ENCODE measurements around the gene KMT2A. TPM values are rescaled to one million over a fixed set of nuclear protein-coding genes. Genes with fewer than 3 reads are reported as not detected.

The KMT2A gene
- total and polyA plus RNA-seq, 2 donors (not counting 3 experiments of a cell fraction or from before 2014, with no cell fraction given) = 23.5 to 63.9 TPM

DNA sequence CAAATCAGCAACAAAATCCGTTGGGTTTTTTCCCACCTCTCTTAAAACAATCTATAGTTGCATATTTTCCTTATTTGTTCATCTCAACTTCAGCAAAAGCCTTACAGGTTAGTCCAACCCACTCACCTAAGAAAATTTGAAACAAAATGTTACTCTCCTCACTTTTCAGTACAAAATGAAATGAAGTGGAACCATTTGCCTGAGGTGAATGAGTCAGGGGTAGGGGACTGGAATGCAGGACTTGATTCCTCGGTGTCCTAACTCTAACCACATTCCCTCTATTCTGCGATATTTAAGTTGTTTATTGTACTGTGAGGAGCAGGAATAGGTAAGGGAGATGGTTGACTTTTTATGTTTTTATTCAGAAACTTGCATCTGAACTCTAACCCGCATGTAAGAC, 18.5 kb upstream of the KMT2A start:
- Histone ChIP-seq H3K27me3 (ENCODE audit: control insufficient read depth in 2 of 2, insufficient read depth in 2 of 2, low read length in 2 of 2) (no peaks in the 10 kb centered on the region), H3K4me2 (ENCODE audit: insufficient read depth, low read length) (no peak overlapping the region), H3K9me1 (replicated peaks; ENCODE audit: control insufficient read depth, extremely low read depth, insufficient read depth, low read length) (peaks cover 2% of the 10 kb centered on the region), H3K79me2 (ENCODE audit: control insufficient read depth, insufficient read depth, low read length) (no peaks in the 10 kb centered on the region), H4K20me1 (replicated peaks; ENCODE audit: control insufficient read depth, extremely low read depth, insufficient read depth, low read length) (no peaks in the 10 kb centered on the region), H3K36me3 (ENCODE audit: control insufficient read depth in 2 of 2, extremely low read depth in 1 of 2, insufficient read depth in 2 of 2, low read length in 2 of 2) (no peaks in the 10 kb centered on the region), H3K4me1 (ENCODE audit: control insufficient read depth, extremely low read depth, insufficient read depth, low read length) (peaks cover 13% of the 10 kb centered on the region), H3K4me3 (replicated peaks in 1 of 3; ENCODE audit: insufficient read depth in 1 of 3, low read depth in 1 of 3, low read length in 3 of 3) (no peak overlapping the region), H3K9ac (replicated peaks; ENCODE audit: extremely low read depth, insufficient read depth, low read length) (no peak overlapping the region), H3K27ac (ENCODE audit: insufficient read depth, low read depth, low read length) (no peak overlapping the region), H3K9me3 (replicated peaks; ENCODE audit: control insufficient read depth, insufficient read depth, low read length) (no peaks in the 10 kb centered on the region), H2AFZ (ENCODE audit: low read depth, low read length) (no peak overlapping the region)
- no peak for TF ChIP-seq MYC (IDR thresholded peaks at IDR 0.05; ENCODE audit: low read depth, low read length)
- TF ChIP-seq, protein P1, sequence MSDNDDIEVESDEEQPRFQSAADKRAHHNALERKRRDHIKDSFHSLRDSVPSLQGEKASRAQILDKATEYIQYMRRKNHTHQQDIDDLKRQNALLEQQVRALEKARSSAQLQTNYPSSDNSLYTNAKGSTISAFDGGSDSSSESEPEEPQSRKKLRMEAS (IDR thresholded peaks at IDR 0.05; ENCODE audit: insufficient read depth, insufficient read length) = no peak
- no peak for TF ChIP-seq JUN (IDR thresholded peaks at IDR 0.05; ENCODE audit: borderline replicate concordance, insufficient read depth, insufficient read length, low read depth)
- TF ChIP-seq GATA2 (IDR thresholded peaks at IDR 0.05; ENCODE audit: insufficient read depth, insufficient read length, low read depth, low read length) = no peak
- FAIRE-seq (no peak), DNase-seq (ENCODE audit: low read depth, low spot score) (no peak)
- ChIA-PET CTCF (interaction anchor here (2.3 kb wide), 1 partner anchor 11 kb away, joined by 5 read pairs; no protein-coding TSS in a partner anchor), POLR2A (no interaction called here)
- intact Hi-C loops (cut with micrococcal nuclease) (loop anchor here (5.0 kb wide), 1 partner anchor 70 kb away; no protein-coding TSS in a partner anchor), dilution Hi-C loops (cut with MboI; ENCODE audit: extremely low pct_ligation_motif_present, low sequenced_read_pairs) (no loop called here)
- no TSS peak for BruUV-seq (replicated peaks)

DNA sequence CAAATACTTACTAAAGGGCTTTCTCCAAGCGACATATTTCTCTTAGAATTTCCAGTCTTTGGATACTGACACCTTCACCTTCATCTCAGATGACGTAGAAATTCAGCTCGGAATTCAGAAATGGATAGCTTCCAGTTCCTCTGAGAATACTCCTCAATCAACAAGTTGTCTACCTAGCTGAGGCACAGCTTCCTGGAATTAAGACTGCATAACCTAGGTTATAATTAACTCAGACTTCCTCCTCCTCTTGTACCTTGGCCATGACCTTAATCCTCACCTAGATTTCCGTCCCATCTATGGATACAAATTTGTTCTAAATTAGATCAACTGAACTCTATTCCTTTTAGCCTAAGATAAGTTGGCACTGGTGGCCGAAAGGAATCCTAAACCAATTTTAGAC, 17.5 kb upstream of the KMT2A start:
- ChIA-PET CTCF (interaction anchor here (2.3 kb wide), 1 partner anchor 12 kb away, joined by 5 read pairs; no protein-coding TSS in a partner anchor), POLR2A (no interaction called here)
- no peak overlapping the region for H3K27ac ChIP-seq (ENCODE audit: insufficient read depth, low read depth, low read length)
- dilution Hi-C loops (cut with MboI; ENCODE audit: extremely low pct_ligation_motif_present, low sequenced_read_pairs) = no loop called here
- TF ChIP-seq, protein P2, sequence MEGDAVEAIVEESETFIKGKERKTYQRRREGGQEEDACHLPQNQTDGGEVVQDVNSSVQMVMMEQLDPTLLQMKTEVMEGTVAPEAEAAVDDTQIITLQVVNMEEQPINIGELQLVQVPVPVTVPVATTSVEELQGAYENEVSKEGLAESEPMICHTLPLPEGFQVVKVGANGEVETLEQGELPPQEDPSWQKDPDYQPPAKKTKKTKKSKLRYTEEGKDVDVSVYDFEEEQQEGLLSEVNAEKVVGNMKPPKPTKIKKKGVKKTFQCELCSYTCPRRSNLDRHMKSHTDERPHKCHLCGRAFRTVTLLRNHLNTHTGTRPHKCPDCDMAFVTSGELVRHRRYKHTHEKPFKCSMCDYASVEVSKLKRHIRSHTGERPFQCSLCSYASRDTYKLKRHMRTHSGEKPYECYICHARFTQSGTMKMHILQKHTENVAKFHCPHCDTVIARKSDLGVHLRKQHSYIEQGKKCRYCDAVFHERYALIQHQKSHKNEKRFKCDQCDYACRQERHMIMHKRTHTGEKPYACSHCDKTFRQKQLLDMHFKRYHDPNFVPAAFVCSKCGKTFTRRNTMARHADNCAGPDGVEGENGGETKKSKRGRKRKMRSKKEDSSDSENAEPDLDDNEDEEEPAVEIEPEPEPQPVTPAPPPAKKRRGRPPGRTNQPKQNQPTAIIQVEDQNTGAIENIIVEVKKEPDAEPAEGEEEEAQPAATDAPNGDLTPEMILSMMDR (IDR thresholded peaks at IDR 0.05; ENCODE audit: extremely low read depth in 1 of 2, insufficient read depth in 1 of 2, low read depth in 1 of 2, low read length in 2 of 2) = no peak
- TF ChIP-seq POLR2AphosphoS5 (IDR thresholded peaks at IDR 0.05; ENCODE audit: insufficient read depth, low read depth, low read length) (no peak), POLR2A (IDR thresholded peaks at IDR 0.05; ENCODE audit: low read depth, low read length) (no peak), FOS (IDR thresholded peaks at IDR 0.05; ENCODE audit: borderline replicate concordance, insufficient read depth, low read length) (no peak), GATA2 (IDR thresholded peaks at IDR 0.05; ENCODE audit: insufficient read depth, insufficient read length, low read depth, low read length) (no peak), JUN (IDR thresholded peaks at IDR 0.05; ENCODE audit: borderline replicate concordance, insufficient read depth, insufficient read length, low read depth) (no peak), EZH2 (IDR thresholded peaks at IDR 0.05; ENCODE audit: borderline replicate concordance, low read depth, low read length, severe bottlenecking) (no peak), MYC (IDR thresholded peaks at IDR 0.05; ENCODE audit: low read depth, low read length) (no peak)
- TF ChIP-seq, protein P1 (IDR thresholded peaks at IDR 0.05; ENCODE audit: insufficient read depth, insufficient read length) = no peak
- no peaks in the 10 kb centered on the region for H3K27me3 ChIP-seq (ENCODE audit: control insufficient read depth in 2 of 2, insufficient read depth in 2 of 2, low read length in 2 of 2)
- DNase-seq (ENCODE audit: low read depth, low spot score) (no peak), FAIRE-seq (no peak)
- H3K9me1 ChIP-seq (replicated peaks; ENCODE audit: control insufficient read depth, extremely low read depth, insufficient read depth, low read length) = peaks cover 2% of the 10 kb centered on the region
- H3K9me3 ChIP-seq (replicated peaks; ENCODE audit: control insufficient read depth, insufficient read depth, low read length) = no peaks in the 10 kb centered on the region
- no peak overlapping the region for H3K4me2 ChIP-seq (ENCODE audit: insufficient read depth, low read length)
- H3K79me2 ChIP-seq (ENCODE audit: control insufficient read depth, insufficient read depth, low read length) = no peaks in the 10 kb centered on the region
- H3K9ac ChIP-seq (replicated peaks; ENCODE audit: extremely low read depth, insufficient read depth, low read length) = no peak overlapping the region
- no peaks in the 10 kb centered on the region for H3K36me3 ChIP-seq (ENCODE audit: control insufficient read depth in 2 of 2, extremely low read depth in 1 of 2, insufficient read depth in 2 of 2, low read length in 2 of 2)
- H2AFZ ChIP-seq (ENCODE audit: low read depth, low read length) = no peak overlapping the region
- H3K4me3 ChIP-seq (replicated peaks in 1 of 3; ENCODE audit: insufficient read depth in 1 of 3, low read depth in 1 of 3, low read length in 3 of 3) = no peak overlapping the region
- intact Hi-C loops (cut with micrococcal nuclease) = loop anchor here (5.0 kb wide), 1 partner anchor 69 kb away; no protein-coding TSS in a partner anchor
- peaks cover 13% of the 10 kb centered on the region for H3K4me1 ChIP-seq (ENCODE audit: control insufficient read depth, extremely low read depth, insufficient read depth, low read length)
- no peaks in the 10 kb centered on the region for H4K20me1 ChIP-seq (replicated peaks; ENCODE audit: control insufficient read depth, extremely low read depth, insufficient read depth, low read length)
- no TSS peak for BruUV-seq (replicated peaks)
